SK-N-SH (cell line): ENCODE data around the gene XXYLT1. TPM values are rescaled to one million over a fixed set of nuclear protein-coding genes. Genes with fewer than 3 reads are reported as not detected.

Source experiments
- CTCF ChIA-PET: fragments of 300-600, 350-600 bp; formaldehyde crosslinking; extraction: SDS; loops from one replicate; lab custom pipeline; 2021; lab: Yijun Ruan, JAX
- POLR2A ChIA-PET: fragments of 350-600 bp; sonication (Branson Sonifier 250); formaldehyde crosslinking; extraction: SDS; loops from one replicate; lab custom pipeline; 2020; ENCODE audit warnings: antibody characterized with exemption, inconsistent platforms; lab: Yijun Ruan, JAX
- DNase-seq: peaks from one replicate; pipeline ENCODE4 v3.0.0; 2012
- H2AFZ ChIP-seq: fragments of 200-600 bp; sonication (generic); 2 replicates; pipeline ENCODE4 v1.8.1; 2016; ENCODE audit warnings: antibody characterized with exemption, mild to moderate bottlenecking, low read depth
- H3F3A ChIP-seq: fragments of 200-600 bp; sonication (generic); replicated peaks from 2 replicates; pipeline ENCODE3; 2016; ENCODE audit warnings: antibody characterized with exemption, mild to moderate bottlenecking; ENCODE audit not compliant: insufficient read depth
- H3K27ac ChIP-seq, 2 experiments: fragments of 200-500 bp in 1 of 2; fragments of 200-600 bp in 1 of 2; sonication (Bioruptor generic) in 1 of 2; sonication (generic), shearing (Covaris generic) in 1 of 2; 2 replicates each; pipeline versions ENCODE4 v1.5.1 to v1.6.1; 2014 to 2016; ENCODE audit warnings: low read depth in 2 of 2, inconsistent platforms in 1 of 2, low read length in 1 of 2, mild to moderate bottlenecking in 1 of 2, mixed read lengths in 1 of 2
- H3K27me3 ChIP-seq: fragments of 200-600 bp; sonication (generic), shearing (Covaris generic); 2 replicates; pipeline ENCODE4 v1.6.1; 2016; ENCODE audit warnings: mixed run types; ENCODE audit not compliant: insufficient read depth
- H3K36me3 ChIP-seq, 2 experiments: fragments of 200-500 bp in 1 of 2; fragments of 200-600 bp in 1 of 2; sonication (Bioruptor generic) in 1 of 2; sonication (generic) in 1 of 2; replicated peaks in 1 of 2; 2 replicates each; pipeline versions ENCODE3 to v1.5.1; 2014 to 2016; ENCODE audit warnings: low read length in 1 of 2, mild to moderate bottlenecking in 1 of 2; ENCODE audit not compliant: insufficient read depth in 2 of 2, control insufficient read depth in 1 of 2
- H3K4me1 ChIP-seq, 2 experiments: fragments of 200-500 bp in 1 of 2; fragments of 200-600 bp in 1 of 2; sonication (Bioruptor generic) in 1 of 2; sonication (generic), shearing (Covaris generic) in 1 of 2; 2 replicates each; pipeline versions ENCODE4 v1.5.1 to v1.6.1; 2014 to 2016; ENCODE audit warnings: low read depth in 1 of 2, low read length in 1 of 2, mixed run types in 1 of 2; ENCODE audit not compliant: insufficient read depth in 2 of 2, control insufficient read depth in 1 of 2
- H3K4me2 ChIP-seq: fragments of 200-600 bp; sonication (generic), shearing (Covaris generic); 2 replicates; pipeline ENCODE4 v1.6.1; 2017; ENCODE audit warnings: mixed run types
- H3K4me3 ChIP-seq, 2 experiments: fragments of 200-500 bp in 1 of 2; fragments of 200-600 bp in 1 of 2; sonication (Bioruptor generic) in 1 of 2; sonication (generic), shearing (Covaris generic) in 1 of 2; 2 replicates each; pipeline versions ENCODE4 v1.5.1 to v1.8.1; 2014 to 2016; ENCODE audit warnings: low read depth in 2 of 2, inconsistent platforms in 1 of 2, low read length in 1 of 2, mild to moderate bottlenecking in 1 of 2, mixed read lengths in 1 of 2, moderate library complexity in 1 of 2
- H3K79me2 ChIP-seq: fragments of 200-600 bp; sonication (generic); 2 replicates; pipeline ENCODE4 v1.8.1; 2017; ENCODE audit warnings: mild to moderate bottlenecking; ENCODE audit not compliant: insufficient read depth
- H3K9ac ChIP-seq: fragments of 200-600 bp; sonication (generic); 2 replicates; pipeline ENCODE4 v1.6.1; 2017; ENCODE audit warnings: mixed run types
- H3K9me2 ChIP-seq: fragments of 200-600 bp; sonication (generic); 2 replicates; pipeline ENCODE4 v1.6.1; 2017; ENCODE audit warnings: mixed run types
- H3K9me3 ChIP-seq: fragments of 200-600 bp; sonication (generic); 2 replicates; pipeline ENCODE4 v1.6.1; 2017; ENCODE audit warnings: mixed run types, mild to moderate bottlenecking, moderate library complexity
- H4K20me1 ChIP-seq: fragments of 200-600 bp; sonication (generic); 2 replicates; pipeline ENCODE4 v1.6.1; 2017; ENCODE audit warnings: mild to moderate bottlenecking, mixed run types; ENCODE audit not compliant: insufficient read depth
- CTCF ChIP-seq: fragments of 200-600 bp; sonication (generic); IDR thresholded peaks from 2 replicates; pipeline ENCODE4 v1.6.1; 2017; ENCODE audit warnings: antibody characterized with exemption, mild to moderate bottlenecking, moderate library complexity
- ELF1 ChIP-seq: IDR thresholded peaks from 2 replicates; pipeline ENCODE4 v1.4.0; 2012
- EZH2phosphoT487 ChIP-seq: fragments of 200-600 bp; sonication (generic); IDR thresholded peaks from 2 replicates; pipeline ENCODE4 v1.6.1; 2017; ENCODE audit warnings: low read depth, mixed run types, mild to moderate bottlenecking, antibody characterized with exemption, moderate library complexity, borderline replicate concordance
- FOSL2 ChIP-seq: IDR thresholded peaks from 2 replicates; pipeline ENCODE4 v1.4.0; 2012; ENCODE audit warnings: low read depth, mild to moderate bottlenecking, moderate library complexity, borderline replicate concordance
- GATA2 ChIP-seq: sonication (generic); formaldehyde crosslinking; IDR thresholded peaks from 2 replicates; pipeline ENCODE4 v1.5.0; 2020; ENCODE audit warnings: mild to moderate bottlenecking, missing genetic modification reagents
- MXI1 ChIP-seq: IDR thresholded peaks from 2 replicates; pipeline ENCODE4 v1.6.1; 2012; ENCODE audit warnings: mild to moderate bottlenecking, low read depth, low read length, improper control_type of control experiment
- NFIC ChIP-seq: IDR thresholded peaks from 2 replicates; pipeline ENCODE4 v1.4.0; 2012; ENCODE audit warnings: borderline replicate concordance
- NRF1 ChIP-seq: IDR thresholded peaks from 2 replicates; pipeline ENCODE4 v1.6.1; 2012; ENCODE audit warnings: low read depth, mild to moderate bottlenecking, low read length
- POLR2AphosphoS5 ChIP-seq: IDR thresholded peaks from 2 replicates; pipeline ENCODE4 v1.6.1; 2012; ENCODE audit warnings: low read depth, low read length
- RAD21 ChIP-seq: IDR thresholded peaks from 2 replicates; pipeline ENCODE4 v1.6.1; 2012; ENCODE audit warnings: mild to moderate bottlenecking, low read length
- RCOR1 ChIP-seq: fragments of 150-350 bp; IDR thresholded peaks from 2 replicates; pipeline ENCODE4 v1.6.1; 2017; ENCODE audit warnings: antibody characterized with exemption, low read length
- REST ChIP-seq: IDR thresholded peaks from 2 replicates; pipeline ENCODE4 v1.6.1; 2012; ENCODE audit warnings: mild to moderate bottlenecking, low read depth, low read length, moderate library complexity
- RFX5 ChIP-seq: IDR thresholded peaks from 2 replicates; pipeline ENCODE4 v1.6.1; 2012; ENCODE audit warnings: mild to moderate bottlenecking, improper control_type of control experiment, low read length
- RXRA ChIP-seq: IDR thresholded peaks from 2 replicates; pipeline ENCODE4 v1.4.0; 2012; ENCODE audit warnings: low read depth, mild to moderate bottlenecking, borderline replicate concordance
- SMC3 ChIP-seq: IDR thresholded peaks from 2 replicates; pipeline ENCODE4 v1.6.1; 2012; ENCODE audit warnings: low read depth, low read length, improper control_type of control experiment
- TAF1 ChIP-seq: IDR thresholded peaks from 2 replicates; pipeline ENCODE4 v1.6.1; 2012; ENCODE audit warnings: low read depth, mild to moderate bottlenecking, low read length, moderate library complexity, borderline replicate concordance
- USF1 ChIP-seq: IDR thresholded peaks from 2 replicates; pipeline ENCODE4 v1.4.0; 2012; ENCODE audit warnings: low read depth, borderline replicate concordance
- USF2 ChIP-seq: fragments of 150-350 bp; IDR thresholded peaks from 2 replicates; pipeline ENCODE4 v1.6.1; 2017; ENCODE audit warnings: antibody characterized with exemption, low read length, low read depth, borderline replicate concordance
- YY1 ChIP-seq: IDR thresholded peaks from 2 replicates; pipeline ENCODE4 v1.4.0; 2012; ENCODE audit warnings: low read depth, mild to moderate bottlenecking
- WGBS: methylation state at CpG from one replicate; pipeline ENCODE4 v1.1.6; 2017; ENCODE audit warnings: low lambda C conversion rate; 5-methylcytosine and 5-hydroxymethylcytosine counted together
- polyA plus RNA-seq, 3 experiments: library from polyadenylated mRNA; depleted of rRNA; stranded (reverse); fragments of >200 nt; gene quantifications; 2 replicates each; pipeline ENCODE4 v1.2.3, GENCODE V29; 2012
- TF ChIP-seq, protein P1 (sequence below): IDR thresholded peaks from 2 replicates; pipeline ENCODE4 v1.4.0; 2012; ENCODE audit warnings: low read depth, borderline replicate concordance

XXYLT1 gene
- polyA plus RNA-seq, 1 of the 3 experiments (the other 2 are of a cell fraction) = 22.6 TPM

DNA sequence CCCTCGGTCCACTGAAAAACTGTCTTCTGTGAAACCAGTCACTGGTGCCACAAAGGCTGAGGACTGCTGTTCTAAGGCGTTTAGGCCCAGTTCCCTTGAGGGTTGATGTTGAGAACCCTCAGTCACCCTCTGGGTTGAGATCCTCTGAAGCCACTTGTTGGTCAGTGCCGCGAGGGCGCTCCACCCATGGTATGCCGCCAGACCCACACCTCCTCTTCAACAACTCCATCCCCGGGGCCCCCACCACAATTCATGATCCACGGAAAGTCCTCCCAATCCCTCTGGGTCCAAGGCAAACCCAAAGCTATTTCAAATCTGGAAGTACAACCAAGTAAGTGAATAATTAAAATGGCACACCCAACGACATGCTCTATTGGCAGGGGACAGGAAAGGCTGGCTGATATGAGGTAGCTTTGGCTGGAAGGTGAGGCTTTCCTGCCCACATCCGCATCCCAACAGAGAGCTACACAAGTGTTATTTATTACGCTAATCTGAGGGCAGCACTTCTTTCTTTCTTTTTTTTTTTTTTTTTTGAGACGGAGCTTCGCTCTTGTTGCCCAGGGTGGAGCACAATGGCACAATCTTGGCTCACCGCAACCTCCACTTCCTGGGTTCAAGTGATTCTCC, 58.1 kb downstream of the XXYLT1 start:
- Histone ChIP-seq H3K4me3 (no peak overlapping the region), H3K27me3 (no peaks in the 10 kb centered on the region), H3F3A (peaks cover 22% of the 10 kb centered on the region), H3K9ac (no peak overlapping the region), H2AFZ (no peak overlapping the region), H3K27ac (no peak overlapping the region), H3K4me2 (no peak overlapping the region), H3K4me1 (peaks cover 26 to 31% of the 10 kb centered on the region in 2 experiments), H3K36me3 (no peaks in the 10 kb centered on the region), H3K9me2 (no peaks in the 10 kb centered on the region), H3K79me2 (peaks cover 31% of the 10 kb centered on the region), H3K9me3 (no peaks in the 10 kb centered on the region), H4K20me1 (no peaks in the 10 kb centered on the region)
- TF ChIP-seq RXRA (no peak), POLR2AphosphoS5 (no peak), YY1 (no peak), RCOR1 (no peak), MXI1 (no peak), EZH2phosphoT487 (no peak), ELF1 (no peak), RAD21 (no peak), USF1 (no peak), RFX5 (no peak), USF2 (no peak), GATA2 (no peak), REST (no peak), SMC3 (no peak), NFIC (no peak), FOSL2 (no peak), NRF1 (no peak), CTCF (no peak), TAF1 (no peak)
- TF ChIP-seq, protein P1, sequence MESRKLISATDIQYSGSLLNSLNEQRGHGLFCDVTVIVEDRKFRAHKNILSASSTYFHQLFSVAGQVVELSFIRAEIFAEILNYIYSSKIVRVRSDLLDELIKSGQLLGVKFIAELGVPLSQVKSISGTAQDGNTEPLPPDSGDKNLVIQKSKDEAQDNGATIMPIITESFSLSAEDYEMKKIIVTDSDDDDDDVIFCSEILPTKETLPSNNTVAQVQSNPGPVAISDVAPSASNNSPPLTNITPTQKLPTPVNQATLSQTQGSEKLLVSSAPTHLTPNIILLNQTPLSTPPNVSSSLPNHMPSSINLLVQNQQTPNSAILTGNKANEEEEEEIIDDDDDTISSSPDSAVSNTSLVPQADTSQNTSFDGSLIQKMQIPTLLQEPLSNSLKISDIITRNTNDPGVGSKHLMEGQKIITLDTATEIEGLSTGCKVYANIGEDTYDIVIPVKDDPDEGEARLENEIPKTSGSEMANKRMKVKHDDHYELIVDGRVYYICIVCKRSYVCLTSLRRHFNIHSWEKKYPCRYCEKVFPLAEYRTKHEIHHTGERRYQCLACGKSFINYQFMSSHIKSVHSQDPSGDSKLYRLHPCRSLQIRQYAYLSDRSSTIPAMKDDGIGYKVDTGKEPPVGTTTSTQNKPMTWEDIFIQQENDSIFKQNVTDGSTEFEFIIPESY = no peak
- WGBS = 96% methylated on average over 11 of the region's 14 CpGs
- no peak for DNase-seq
- ChIA-PET CTCF (interaction anchor here (1.2 kb wide), 1 partner anchor 10 kb away, joined by 4 read pairs; no protein-coding TSS in a partner anchor), POLR2A (no interaction called here)
